Activated T-helper 1 cell treated with Interleukin-2 at 50 U/mL for 16 hours (primary cell): ENCODE data around the gene PCBD1.

Experiments
- DNase-seq: peaks from one replicate; pipeline ENCODE4 v3.0.0-alpha.2; 2020; ENCODE audit warnings: low read depth

Gene PCBD1

GRCh38 chr10:70833601-70834000 is 54.8 kb downstream of the PCBD1 start:
- no peak for DNase-seq
